Liver (tissue), 9 donors: ENCODE data around the gene HRH3. TPM values are rescaled to one million over a fixed set of nuclear protein-coding genes. Genes with fewer than 3 reads are reported as not detected.

Source experiments
- DNase-seq: peaks from one replicate; pipeline ENCODE4 v3.0.0-alpha.2; 2017; ENCODE audit warnings: low spot score
- H3K27ac ChIP-seq, 2 donors: one replicate each; pipeline ENCODE4 v1.7.0; 2013; ENCODE audit warnings: inconsistent platforms in 2 of 2, low read length in 2 of 2, control low read depth in 1 of 2, low read depth in 1 of 2, mild to moderate bottlenecking in 1 of 2
- H3K27me3 ChIP-seq, 4 donors: one replicate each; pipeline versions ENCODE4 v1.6.1 to v1.7.0; 2013; ENCODE audit warnings: low read length in 3 of 4, inconsistent platforms in 1 of 4, mild to moderate bottlenecking in 1 of 4, moderate library complexity in 1 of 4; ENCODE audit not compliant: control insufficient read depth in 4 of 4, insufficient read depth in 4 of 4
- H3K36me3 ChIP-seq, 4 donors: one replicate each; pipeline versions ENCODE4 v1.6.1 to v1.7.0; 2013; ENCODE audit warnings: low read length in 3 of 4, mild to moderate bottlenecking in 3 of 4, low read depth in 1 of 4, moderate library complexity in 1 of 4; ENCODE audit not compliant: control insufficient read depth in 4 of 4, insufficient read depth in 3 of 4
- H3K4me1 ChIP-seq, 4 donors: one replicate each; pipeline versions ENCODE4 v1.6.1 to v1.7.0; 2013; ENCODE audit warnings: low read length in 3 of 4, mild to moderate bottlenecking in 3 of 4, moderate library complexity in 1 of 4; ENCODE audit not compliant: control insufficient read depth in 4 of 4, insufficient read depth in 4 of 4
- H3K4me3 ChIP-seq, 3 donors: one replicate each; pipeline versions ENCODE4 v1.6.1 to v1.7.0; 2013; ENCODE audit warnings: low read length in 3 of 3, control low read depth in 1 of 3, low read depth in 1 of 3, mild to moderate bottlenecking in 1 of 3
- H3K9ac ChIP-seq, 2 donors: one replicate each; pipeline ENCODE4 v1.7.0; 2013; ENCODE audit warnings: low read length in 2 of 2, mild to moderate bottlenecking in 2 of 2, moderate library complexity in 2 of 2, control low read depth in 1 of 2, low read depth in 1 of 2
- H3K9me3 ChIP-seq, 4 donors: one replicate each; pipeline versions ENCODE4 v1.6.1 to v1.7.0; 2013; ENCODE audit warnings: low read length in 3 of 4; ENCODE audit not compliant: control insufficient read depth in 4 of 4
- EGR1 ChIP-seq, 2 donors: IDR thresholded peaks; 2 replicates each; pipeline ENCODE4 v1.6.1; 2016 to 2018; ENCODE audit warnings: antibody characterized with exemption in 2 of 2, low read depth in 2 of 2
- FOXA2 ChIP-seq: IDR thresholded peaks from 2 replicates; pipeline ENCODE4 v1.6.1; 2016; ENCODE audit warnings: antibody characterized with exemption
- GABPA ChIP-seq, 2 donors: IDR thresholded peaks in 1 of 2; conservative IDR thresholded peaks in 1 of 2; 2 replicates each; pipeline ENCODE4 v1.6.1; 2016; ENCODE audit warnings: antibody characterized with exemption in 2 of 2, mild to moderate bottlenecking in 1 of 2, moderate library complexity in 1 of 2
- HNF4A ChIP-seq, 2 donors: conservative IDR thresholded peaks; 2 replicates each; pipeline ENCODE4 v1.6.1; 2016; ENCODE audit warnings: antibody characterized with exemption in 2 of 2, mild to moderate bottlenecking in 2 of 2
- HNF4G ChIP-seq: IDR thresholded peaks from 2 replicates; pipeline ENCODE4 v1.6.1; 2016; ENCODE audit warnings: antibody characterized with exemption
- JUND ChIP-seq, 2 donors: IDR thresholded peaks; 2 replicates each; pipeline ENCODE4 v1.6.1; 2016; ENCODE audit warnings: antibody characterized with exemption in 2 of 2
- RAD21 ChIP-seq, 2 donors: IDR thresholded peaks; 2 replicates each; pipeline ENCODE4 v1.6.1; 2016; ENCODE audit warnings: antibody characterized with exemption in 2 of 2, mild to moderate bottlenecking in 2 of 2
- RXRA ChIP-seq, 2 donors: IDR thresholded peaks; 2 replicates each; pipeline ENCODE4 v1.6.1; 2017 to 2018; ENCODE audit warnings: antibody characterized with exemption in 2 of 2, mild to moderate bottlenecking in 1 of 2
- SP1 ChIP-seq: IDR thresholded peaks from 2 replicates; pipeline ENCODE4 v1.6.1; 2018; ENCODE audit warnings: antibody characterized with exemption, mild to moderate bottlenecking
- TAF1 ChIP-seq: conservative IDR thresholded peaks from 2 replicates; pipeline ENCODE4 v1.6.1; 2016; ENCODE audit warnings: antibody characterized with exemption, mild to moderate bottlenecking
- YY1 ChIP-seq: IDR thresholded peaks from 2 replicates; pipeline ENCODE4 v1.6.1; 2016; ENCODE audit warnings: antibody characterized with exemption, mild to moderate bottlenecking
- WGBS: extraction: QIAGEN DNeasy Blood & Tissue Kit; methylation state at CpG from one replicate; pipeline ENCODE4 v1.1.7; 2013; 5-methylcytosine and 5-hydroxymethylcytosine counted together
- polyA plus RNA-seq, 2 donors: library from polyadenylated mRNA; stranded (reverse) in 1 of 2; unstranded in 1 of 2; fragments of 200-250 nt in 1 of 2; fragments of >200 nt in 1 of 2; fragmentation: Nextera tagmentation in 1 of 2; extraction: Ambion mirVana in 1 of 2; gene quantifications; one replicate each; pipeline versions ENCODE4 v1.2.1 to v1.2.3, GENCODE V29; 2013 to 2015
- total RNA-seq, 2 donors: library from RNA; depleted of rRNA; stranded (reverse); fragments of >200 nt; gene quantifications; one replicate each; pipeline ENCODE4 v1.2.3, GENCODE V29; 2014
- TF ChIP-seq, protein P1 (sequence below): IDR thresholded peaks from 2 replicates; pipeline ENCODE4 v1.6.1; 2016; ENCODE audit warnings: antibody characterized with exemption
- TF ChIP-seq, protein P2 (sequence below): IDR thresholded peaks from 2 replicates; pipeline ENCODE4 v1.6.1; 2016; ENCODE audit warnings: antibody characterized with exemption, mild to moderate bottlenecking
- TF ChIP-seq, protein P3 (sequence below): IDR thresholded peaks from 2 replicates; pipeline ENCODE4 v1.6.1; 2016; ENCODE audit warnings: antibody characterized with exemption
- donor health status: healthy.
- donor health status: healthy.
- donor health status: healthy.
- donor health status: healthy.
- donor health status: healthy.

The HRH3 gene
- total and polyA plus RNA-seq, 4 donors: not detected

DNA sequence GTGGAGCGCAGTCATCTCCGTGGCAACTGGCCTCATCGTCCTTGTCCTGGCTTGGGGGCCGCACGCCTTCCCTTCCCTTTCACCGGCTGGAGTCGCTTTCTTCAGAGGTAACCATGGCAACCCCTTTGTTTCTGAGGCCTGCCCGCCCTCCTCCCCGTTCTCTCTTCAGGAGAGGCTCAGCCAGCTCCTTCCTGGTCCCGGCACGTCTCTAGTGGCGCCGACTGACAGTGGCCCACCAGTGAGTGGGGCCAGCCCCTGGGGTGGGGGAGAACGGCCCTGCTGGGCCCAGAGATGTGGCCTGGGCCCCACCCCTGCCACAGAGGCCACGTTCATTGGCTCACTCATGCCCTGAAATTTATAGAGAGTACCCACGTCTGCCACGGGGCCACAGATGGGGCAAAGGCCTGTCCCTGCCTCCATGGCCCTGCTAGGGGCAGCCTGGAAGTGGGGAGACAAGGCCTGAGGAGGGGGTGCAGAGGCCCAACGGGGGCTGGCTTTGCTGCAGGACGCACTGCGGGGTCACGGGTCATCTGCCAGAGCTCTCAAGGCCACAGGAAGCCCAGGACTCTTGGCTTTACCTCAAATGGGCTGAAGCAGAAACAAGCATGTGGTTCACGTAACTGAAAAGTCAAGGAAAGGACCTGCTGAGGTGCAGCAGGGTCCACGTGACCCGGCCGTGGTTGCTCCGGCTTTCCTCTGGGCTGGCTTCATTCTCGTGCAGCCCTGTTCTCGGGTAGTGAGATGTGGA lies 16.9 kb upstream of the HRH3 start:
- 78% methylated on average over 28 of the region's 28 CpGs for WGBS
- H3K27me3 ChIP-seq: no peaks in the 10 kb centered on the region
- no peak overlapping the region for H3K4me3 ChIP-seq
- no peaks in the 10 kb centered on the region for H3K9me3 ChIP-seq
- no peak overlapping the region for H3K27ac ChIP-seq
- no peaks in the 10 kb centered on the region for H3K36me3 ChIP-seq
- TF ChIP-seq, protein P1, sequence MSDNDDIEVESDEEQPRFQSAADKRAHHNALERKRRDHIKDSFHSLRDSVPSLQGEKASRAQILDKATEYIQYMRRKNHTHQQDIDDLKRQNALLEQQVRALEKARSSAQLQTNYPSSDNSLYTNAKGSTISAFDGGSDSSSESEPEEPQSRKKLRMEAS: no peak
- TF ChIP-seq, protein P2, sequence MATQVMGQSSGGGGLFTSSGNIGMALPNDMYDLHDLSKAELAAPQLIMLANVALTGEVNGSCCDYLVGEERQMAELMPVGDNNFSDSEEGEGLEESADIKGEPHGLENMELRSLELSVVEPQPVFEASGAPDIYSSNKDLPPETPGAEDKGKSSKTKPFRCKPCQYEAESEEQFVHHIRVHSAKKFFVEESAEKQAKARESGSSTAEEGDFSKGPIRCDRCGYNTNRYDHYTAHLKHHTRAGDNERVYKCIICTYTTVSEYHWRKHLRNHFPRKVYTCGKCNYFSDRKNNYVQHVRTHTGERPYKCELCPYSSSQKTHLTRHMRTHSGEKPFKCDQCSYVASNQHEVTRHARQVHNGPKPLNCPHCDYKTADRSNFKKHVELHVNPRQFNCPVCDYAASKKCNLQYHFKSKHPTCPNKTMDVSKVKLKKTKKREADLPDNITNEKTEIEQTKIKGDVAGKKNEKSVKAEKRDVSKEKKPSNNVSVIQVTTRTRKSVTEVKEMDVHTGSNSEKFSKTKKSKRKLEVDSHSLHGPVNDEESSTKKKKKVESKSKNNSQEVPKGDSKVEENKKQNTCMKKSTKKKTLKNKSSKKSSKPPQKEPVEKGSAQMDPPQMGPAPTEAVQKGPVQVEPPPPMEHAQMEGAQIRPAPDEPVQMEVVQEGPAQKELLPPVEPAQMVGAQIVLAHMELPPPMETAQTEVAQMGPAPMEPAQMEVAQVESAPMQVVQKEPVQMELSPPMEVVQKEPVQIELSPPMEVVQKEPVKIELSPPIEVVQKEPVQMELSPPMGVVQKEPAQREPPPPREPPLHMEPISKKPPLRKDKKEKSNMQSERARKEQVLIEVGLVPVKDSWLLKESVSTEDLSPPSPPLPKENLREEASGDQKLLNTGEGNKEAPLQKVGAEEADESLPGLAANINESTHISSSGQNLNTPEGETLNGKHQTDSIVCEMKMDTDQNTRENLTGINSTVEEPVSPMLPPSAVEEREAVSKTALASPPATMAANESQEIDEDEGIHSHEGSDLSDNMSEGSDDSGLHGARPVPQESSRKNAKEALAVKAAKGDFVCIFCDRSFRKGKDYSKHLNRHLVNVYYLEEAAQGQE: no peak
- TF ChIP-seq, protein P3, sequence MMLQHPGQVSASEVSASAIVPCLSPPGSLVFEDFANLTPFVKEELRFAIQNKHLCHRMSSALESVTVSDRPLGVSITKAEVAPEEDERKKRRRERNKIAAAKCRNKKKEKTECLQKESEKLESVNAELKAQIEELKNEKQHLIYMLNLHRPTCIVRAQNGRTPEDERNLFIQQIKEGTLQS: no peak
- TF ChIP-seq HNF4G: no peak
- TF ChIP-seq FOXA2: no peak
- TF ChIP-seq YY1: no peak
- TF ChIP-seq JUND (IDR thresholded peaks at IDR 0.05): no peak
- no peak for TF ChIP-seq RXRA (IDR thresholded peaks at IDR 0.05)
- no peak for TF ChIP-seq GABPA (IDR thresholded peaks at IDR 0.05 in 1 of 2, conservative IDR thresholded peaks at IDR 0.05 in 1 of 2)
- TF ChIP-seq TAF1: no peak
- TF ChIP-seq HNF4A (conservative IDR thresholded peaks at IDR 0.05): no peak
- no peak for TF ChIP-seq EGR1 (IDR thresholded peaks at IDR 0.05; ENCODE audit: low read depth in 2 of 2)
- no peak for TF ChIP-seq SP1
- peaks cover 10 to 23% (median 11%) of the 10 kb centered on the region in 4 donors for H3K4me1 ChIP-seq
- H3K9ac ChIP-seq: no peak overlapping the region
- DNase-seq: no peak

DNA sequence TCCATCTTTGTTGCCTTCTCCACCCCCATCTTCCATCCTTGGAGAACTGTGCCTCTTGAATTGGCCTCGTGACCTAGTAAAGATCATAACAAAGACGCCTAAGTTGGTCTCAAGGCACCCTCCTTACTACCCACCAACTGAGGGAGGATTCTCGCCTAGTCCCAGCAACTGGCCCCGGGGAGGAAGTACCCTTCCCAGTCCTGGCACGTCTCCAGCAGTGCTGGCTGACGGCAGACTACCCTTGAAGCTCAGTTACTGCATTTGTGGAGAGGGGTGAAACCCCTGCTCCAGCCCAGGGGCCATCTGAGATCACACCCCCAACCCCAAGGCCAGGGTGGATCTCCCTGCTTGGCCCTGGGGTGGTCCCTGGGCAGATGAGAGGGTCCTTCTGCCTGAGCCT lies 16.1 kb upstream of the HRH3 start:
- peaks cover 9 to 18% (median 10%) of the 10 kb centered on the region in 4 donors for H3K4me1 ChIP-seq
- TF ChIP-seq, protein P2: no peak
- TF ChIP-seq SP1: no peak
- TF ChIP-seq RAD21 (IDR thresholded peaks at IDR 0.05): no peak
- TF ChIP-seq FOXA2: no peak
- no peak for TF ChIP-seq TAF1
- no peak for TF ChIP-seq YY1
- TF ChIP-seq GABPA (IDR thresholded peaks at IDR 0.05 in 1 of 2, conservative IDR thresholded peaks at IDR 0.05 in 1 of 2): no peak
- TF ChIP-seq JUND (IDR thresholded peaks at IDR 0.05): no peak
- no peak for DNase-seq
- H3K4me3 ChIP-seq: no peak overlapping the region
- no peaks in the 10 kb centered on the region for H3K9me3 ChIP-seq
- WGBS: 79% methylated on average over 6 of the region's 6 CpGs
- H3K27me3 ChIP-seq: no peaks in the 10 kb centered on the region
- no peaks in the 10 kb centered on the region for H3K36me3 ChIP-seq
- no peak overlapping the region for H3K27ac ChIP-seq
- no peak overlapping the region for H3K9ac ChIP-seq
